Thyroid gland (tissue), 4 donors: ENCODE data around the gene CD302.

Source experiments
- POLR2A ChIP-seq, 2 donors: fragments of 450-650 bp; IDR thresholded peaks; one replicate each; pipeline ENCODE4 v1.6.1; 2017; ENCODE audit warnings: antibody characterized with exemption in 2 of 2, mild to moderate bottlenecking in 2 of 2, moderate library complexity in 1 of 2
- TF ChIP-seq, protein P1 (sequence below), 6 experiments: fragments of 200-600 bp in 3 of 6; fragments of 450-650 bp in 3 of 6; sonication (generic) in 3 of 6; IDR thresholded peaks; one replicate each; pipeline ENCODE4 v1.5.1; 2016 to 2019; ENCODE audit warnings: antibody characterized with exemption in 6 of 6, mild to moderate bottlenecking in 2 of 6, inconsistent platforms in 1 of 6, moderate library complexity in 1 of 6

DNA sequence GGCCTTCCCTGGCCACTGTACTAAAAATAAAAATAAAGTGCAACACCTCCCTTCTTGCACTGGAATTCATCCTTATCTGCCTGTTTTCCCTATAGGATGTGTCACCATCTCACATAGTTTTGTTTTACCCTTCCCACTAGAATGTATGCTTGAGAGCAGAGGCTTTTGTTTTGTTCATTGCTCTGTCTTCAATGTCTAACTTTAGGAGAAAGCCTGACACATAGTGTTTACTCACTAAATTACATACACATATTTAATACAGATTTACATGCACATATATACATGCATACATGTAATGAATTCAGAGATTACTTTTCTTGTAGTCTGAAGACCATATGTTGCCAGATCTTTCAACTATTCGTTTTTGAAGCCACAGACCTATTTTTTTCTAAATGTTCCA, 23.0 kb downstream of the CD302 start:
- TF ChIP-seq, protein P1, sequence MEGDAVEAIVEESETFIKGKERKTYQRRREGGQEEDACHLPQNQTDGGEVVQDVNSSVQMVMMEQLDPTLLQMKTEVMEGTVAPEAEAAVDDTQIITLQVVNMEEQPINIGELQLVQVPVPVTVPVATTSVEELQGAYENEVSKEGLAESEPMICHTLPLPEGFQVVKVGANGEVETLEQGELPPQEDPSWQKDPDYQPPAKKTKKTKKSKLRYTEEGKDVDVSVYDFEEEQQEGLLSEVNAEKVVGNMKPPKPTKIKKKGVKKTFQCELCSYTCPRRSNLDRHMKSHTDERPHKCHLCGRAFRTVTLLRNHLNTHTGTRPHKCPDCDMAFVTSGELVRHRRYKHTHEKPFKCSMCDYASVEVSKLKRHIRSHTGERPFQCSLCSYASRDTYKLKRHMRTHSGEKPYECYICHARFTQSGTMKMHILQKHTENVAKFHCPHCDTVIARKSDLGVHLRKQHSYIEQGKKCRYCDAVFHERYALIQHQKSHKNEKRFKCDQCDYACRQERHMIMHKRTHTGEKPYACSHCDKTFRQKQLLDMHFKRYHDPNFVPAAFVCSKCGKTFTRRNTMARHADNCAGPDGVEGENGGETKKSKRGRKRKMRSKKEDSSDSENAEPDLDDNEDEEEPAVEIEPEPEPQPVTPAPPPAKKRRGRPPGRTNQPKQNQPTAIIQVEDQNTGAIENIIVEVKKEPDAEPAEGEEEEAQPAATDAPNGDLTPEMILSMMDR (IDR thresholded peaks at IDR 0.05): no peak
- no peak for TF ChIP-seq POLR2A (IDR thresholded peaks at IDR 0.05)
